ENCODE data around the gene MBLAC1.

DNA sequence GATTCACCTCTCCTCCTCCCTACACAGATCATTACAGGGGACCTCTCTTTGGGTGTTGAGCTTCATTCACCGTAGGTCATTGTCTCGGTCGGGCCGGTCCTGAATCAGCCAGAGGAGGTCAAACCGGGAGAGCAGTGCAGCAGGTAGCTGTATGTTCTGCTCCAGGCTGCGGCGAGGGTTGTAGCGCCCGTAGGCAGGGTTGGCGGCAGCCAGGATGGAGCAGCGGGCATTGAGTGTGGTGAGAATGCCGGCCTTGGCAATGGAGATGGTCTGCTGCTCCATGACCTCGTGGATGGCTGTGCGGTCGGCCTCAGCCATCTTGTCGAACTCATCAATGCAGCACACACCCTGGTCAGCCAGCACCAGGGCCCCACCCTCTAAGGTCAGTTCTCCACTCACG, 31.1 kb upstream of the MBLAC1 start:
- no peak for TF ChIP-seq REST (IDR thresholded peaks at IDR 0.05; ENCODE audit: insufficient read depth in 1 of 2, low read depth in 2 of 2, low read length in 1 of 2)
- TF ChIP-seq CTCF (IDR thresholded peaks at IDR 0.05), result no peak
- TF ChIP-seq POLR2AphosphoS5 (IDR thresholded peaks at IDR 0.05; ENCODE audit: low read depth, low read length), result no peak
- TF ChIP-seq TCF7L2 (IDR thresholded peaks at IDR 0.05; ENCODE audit: low read depth, low read length), result no peak

All from Panc1 (cell line).